Muscle of leg (tissue), 11 donors: Measurements from ENCODE around the gene GALNT17. TPM values are rescaled to one million over a fixed set of nuclear protein-coding genes. Genes with fewer than 3 reads are reported as not detected.
A peak's percentile ranks its signal among the peaks of the same experiment; 100 is the strongest.

ENCODE experiments used
- DNase-seq: peaks from one replicate; pipeline ENCODE4 v3.0.0; 2013
- H3K27ac ChIP-seq: one replicate; pipeline ENCODE4 v1.5.1; 2013; ENCODE audit warnings: mild to moderate bottlenecking, low read length, control low read depth
- H3K27me3 ChIP-seq: one replicate; pipeline ENCODE4 v1.6.1; 2013; ENCODE audit warnings: low read length; ENCODE audit not compliant: control insufficient read depth, insufficient read depth
- H3K36me3 ChIP-seq: one replicate; pipeline ENCODE4 v1.6.1; 2013; ENCODE audit warnings: low read length; ENCODE audit not compliant: control insufficient read depth, insufficient read depth
- H3K4me1 ChIP-seq: one replicate; pipeline ENCODE4 v1.6.1; 2013; ENCODE audit warnings: low read length; ENCODE audit not compliant: control insufficient read depth, insufficient read depth
- H3K4me3 ChIP-seq: one replicate; pipeline ENCODE4 v1.5.1; 2013; ENCODE audit warnings: low read length, control low read depth
- H3K9me3 ChIP-seq: replicated peaks from 2 replicates; pipeline ENCODE4 v1.6.1; 2013; ENCODE audit warnings: low read depth, low read length; ENCODE audit not compliant: control insufficient read depth
- WGBS: methylation state at CpG from one replicate; pipeline ENCODE4 v1.1.5; 2013; ENCODE audit warnings: missing lambda C conversion rate; ENCODE audit not compliant: insufficient coverage; 5-methylcytosine and 5-hydroxymethylcytosine counted together
- polyA plus RNA-seq, 8 donors: library from polyadenylated mRNA; unstranded; fragments of 120-200 nt; gene quantifications; one replicate each; pipeline versions ENCODE4 v1.2.1 to v1.2.3, GENCODE V29; 2013; ENCODE audit warnings: inconsistent platforms in 1 of 8, low replicate concordance in 1 of 8; ENCODE audit not compliant: insufficient read length in 8 of 8, insufficient read depth in 1 of 8
- total RNA-seq: library from RNA; stranded (reverse); fragments of 120-200 nt; gene quantifications from one replicate; pipeline ENCODE4 v1.2.4, GENCODE V29; 2013

GALNT17 gene
- total and polyA plus RNA-seq, 9 donors = 22.5 to 40.0 (median 29.5) TPM

DNA sequence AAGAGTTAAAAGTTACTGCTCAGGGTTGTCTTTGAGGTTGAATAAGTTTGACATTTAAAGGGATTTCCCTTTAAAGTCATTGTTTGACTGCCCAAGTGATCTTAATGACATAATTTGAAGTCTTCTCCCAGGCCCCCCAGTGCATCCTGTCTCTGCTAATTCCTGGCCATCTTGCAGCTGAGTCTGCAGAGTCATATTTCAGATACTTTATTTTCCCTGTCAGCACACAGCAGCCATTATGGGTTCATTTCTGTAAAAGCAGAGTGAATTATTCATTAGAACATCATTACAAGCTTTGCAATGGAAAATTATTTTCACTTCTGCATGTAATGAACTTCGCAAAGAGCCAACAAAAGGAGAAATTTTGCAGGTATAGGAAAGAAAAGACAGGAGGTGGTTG, 536.6 kb downstream of the GALNT17 start:
- no peaks in the 10 kb centered on the region for H3K36me3 ChIP-seq
- no peaks in the 10 kb centered on the region for H3K27me3 ChIP-seq
- no peak overlapping the region for H3K27ac ChIP-seq
- WGBS = no CpG with 5 or more reads among the region's 1 CpG
- H3K4me3 ChIP-seq = no peak overlapping the region
- peaks cover under 1% of the 10 kb centered on the region for H3K9me3 ChIP-seq
- H3K4me1 ChIP-seq = no peaks in the 10 kb centered on the region
- DNase-seq = peak; percentile 31

DNA sequence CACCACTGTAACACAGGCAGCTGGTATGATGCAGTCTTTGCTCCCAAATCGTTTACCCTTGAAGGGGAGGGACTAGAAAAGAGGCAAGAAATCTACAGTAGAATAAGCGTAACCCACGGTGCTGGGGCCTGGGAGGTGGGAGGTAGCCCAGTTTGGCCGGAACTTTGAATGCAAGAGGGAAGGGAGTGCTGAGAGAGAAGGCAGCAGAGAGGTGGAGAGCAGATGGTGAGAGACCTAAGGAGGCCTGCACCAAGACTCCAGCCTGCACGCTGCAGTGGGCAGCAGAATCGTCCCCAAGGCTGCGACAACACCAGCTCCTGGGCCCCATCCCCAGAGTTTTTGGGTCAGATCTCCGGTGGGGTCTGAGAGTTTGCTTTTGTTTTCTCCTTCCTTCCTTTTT, 547.5 kb downstream of the GALNT17 start:
- no peak for DNase-seq
- Histone ChIP-seq H3K27me3 (peaks cover 2% of the 10 kb centered on the region), H3K27ac (no peak overlapping the region), H3K36me3 (peaks cover 5% of the 10 kb centered on the region), H3K4me1 (peaks cover 10% of the 10 kb centered on the region), H3K4me3 (no peak overlapping the region), H3K9me3 (no peaks in the 10 kb centered on the region)
- 42% methylated on average over 3 of the region's 8 CpGs for WGBS

DNA sequence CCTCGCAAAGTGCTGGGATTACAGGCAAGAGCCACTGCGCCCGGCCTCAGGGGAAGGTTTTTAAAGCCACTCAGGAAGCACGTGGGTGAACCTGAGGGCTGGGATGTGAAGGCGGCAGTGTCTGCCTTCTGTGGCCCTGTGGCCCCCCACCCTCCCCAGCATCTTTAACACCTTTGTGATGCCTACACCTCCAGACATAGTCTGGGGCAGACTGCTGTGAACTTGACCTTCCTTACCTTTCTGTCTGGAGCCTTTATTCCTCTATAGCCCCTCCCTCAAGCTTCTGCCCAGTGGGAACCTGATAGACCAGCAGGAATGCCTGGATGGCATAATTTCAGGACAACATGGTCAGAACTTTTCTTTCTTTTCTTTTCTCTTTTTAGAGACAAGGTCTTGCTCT, 550.2 kb downstream of the GALNT17 start:
- no peak for DNase-seq
- no peak overlapping the region for H3K4me3 ChIP-seq
- WGBS = 62% methylated on average over 3 of the region's 5 CpGs

DNA sequence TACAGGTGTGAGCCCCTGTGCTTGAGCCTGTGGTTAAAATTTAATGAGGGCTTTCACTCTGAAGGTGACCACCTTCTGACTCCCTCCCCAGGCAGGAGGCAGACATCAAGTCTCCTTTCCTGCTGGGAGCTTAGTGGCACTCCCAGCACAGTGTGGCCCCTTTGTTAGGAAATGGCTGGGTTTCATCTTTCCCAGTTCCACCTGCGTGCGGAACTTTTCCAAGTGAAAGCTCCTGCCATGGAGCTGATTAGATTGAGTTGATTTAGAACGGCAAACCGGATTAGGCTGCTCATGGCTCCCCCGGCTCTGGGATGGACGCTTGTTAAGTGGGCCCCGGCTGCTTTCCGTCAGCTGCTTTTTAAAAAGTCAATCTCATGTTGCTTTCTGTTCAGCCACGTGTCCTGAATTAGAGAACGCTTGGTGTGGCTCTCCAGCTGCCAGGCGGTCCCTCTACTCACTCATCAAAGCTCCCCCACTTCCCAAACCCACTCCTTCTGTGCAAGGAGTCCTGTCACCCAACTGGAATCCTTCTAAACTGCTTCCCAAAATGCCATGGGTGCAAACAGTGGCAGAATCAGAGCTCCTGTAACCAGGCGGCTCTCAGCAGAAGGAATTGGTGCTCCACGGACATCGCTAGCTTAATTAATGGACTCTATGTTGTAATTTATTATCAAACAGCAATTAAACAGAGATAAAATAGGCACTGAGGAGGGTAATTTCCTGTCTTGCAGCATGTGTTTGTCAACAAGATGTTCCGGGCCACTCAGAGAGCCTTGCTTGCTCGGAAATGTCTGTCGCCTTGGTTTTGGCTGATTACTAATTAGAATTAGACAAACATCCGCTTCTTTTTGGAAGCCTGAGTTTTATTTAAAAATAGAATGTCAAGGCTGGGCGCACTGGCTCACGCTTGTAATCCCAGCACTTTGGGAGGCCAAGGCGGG, 551.2 kb downstream of the GALNT17 start:
- Histone ChIP-seq H3K4me1 (peaks cover 10% of the 10 kb centered on the region), H3K27ac (peak overlapping the region; percentile 36), H3K36me3 (no peaks in the 10 kb centered on the region), H3K27me3 (peaks cover 2% of the 10 kb centered on the region), H3K9me3 (no peaks in the 10 kb centered on the region), H3K4me3 (no peak overlapping the region)
- DNase-seq = peak; percentile 53
- whole genome bisulfite sequencing = 40% methylated on average over 13 of the region's 21 CpGs

More for the DNA sequence above, 550.2 kb downstream of the GALNT17 start:
- Histone ChIP-seq H3K27ac (no peak overlapping the region), H3K9me3 (no peaks in the 10 kb centered on the region), H3K4me1 (peaks cover 10% of the 10 kb centered on the region), H3K36me3 (peaks cover 5% of the 10 kb centered on the region), H3K27me3 (peaks cover 2% of the 10 kb centered on the region)

DNA sequence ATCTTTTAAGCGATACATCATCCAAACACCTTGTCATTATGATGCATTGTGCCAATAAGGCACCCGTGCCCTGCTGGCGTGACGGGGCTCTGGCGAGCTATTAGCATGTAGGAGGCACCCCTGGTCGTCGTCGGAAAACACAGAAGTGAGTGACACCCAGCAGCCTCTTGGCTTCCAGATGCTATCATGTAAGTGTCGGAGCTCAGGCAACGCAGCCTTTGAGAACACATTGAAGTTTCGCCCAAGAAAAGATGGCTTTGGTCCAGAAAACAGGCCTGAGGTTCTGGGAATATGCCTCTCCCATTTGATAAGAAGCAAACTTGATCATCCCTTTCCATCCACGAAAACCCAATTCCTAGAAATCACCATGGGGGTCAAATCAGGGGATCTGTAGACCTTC, 555.3 kb downstream of the GALNT17 start:
- peaks cover 2% of the 10 kb centered on the region for H3K27me3 ChIP-seq
- no peak for DNase-seq
- H3K36me3 ChIP-seq = no peaks in the 10 kb centered on the region
- H3K4me1 ChIP-seq = peaks cover 10% of the 10 kb centered on the region
- 87% methylated on average over 10 of the region's 12 CpGs for WGBS
- H3K9me3 ChIP-seq = no peaks in the 10 kb centered on the region
- no peak overlapping the region for H3K4me3 ChIP-seq
- H3K27ac ChIP-seq = no peak overlapping the region

DNA sequence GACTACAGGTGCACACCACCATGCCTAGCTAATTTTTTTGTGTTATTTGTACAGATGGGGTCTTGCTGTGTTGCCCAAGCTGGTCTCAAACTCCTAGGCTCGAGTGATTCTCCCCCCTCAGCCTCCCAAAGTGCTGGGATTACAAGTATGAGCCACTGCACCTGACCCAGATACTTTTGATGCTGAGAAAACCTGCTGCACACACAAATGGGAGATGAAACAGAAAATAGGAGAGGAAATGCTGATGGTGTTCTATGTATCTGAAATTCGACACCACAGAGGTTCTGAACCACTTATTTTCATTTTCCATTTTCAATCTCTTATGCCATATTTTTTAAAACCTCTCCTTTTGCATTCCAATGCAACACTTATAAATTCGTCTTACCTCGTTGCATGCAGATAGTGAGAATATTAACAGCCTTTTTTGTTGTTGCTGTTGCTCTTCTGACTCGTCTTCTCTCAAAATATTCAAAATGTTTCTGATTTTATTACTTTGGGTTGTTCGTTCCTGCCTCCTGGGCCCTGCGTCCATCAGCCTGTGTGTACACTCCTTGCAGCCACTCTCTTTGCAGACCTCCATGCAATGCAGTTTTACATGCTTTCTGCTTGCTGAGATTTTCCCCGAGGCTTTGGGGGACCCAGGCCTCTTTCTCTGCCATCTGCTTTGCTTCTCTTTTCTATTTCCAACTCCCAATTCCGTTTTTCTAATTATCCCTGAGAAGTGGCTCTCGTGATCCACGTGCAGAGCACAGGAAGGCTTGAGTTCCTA, 556.1 kb downstream of the GALNT17 start:
- no peaks in the 10 kb centered on the region for H3K9me3 ChIP-seq
- H3K27ac ChIP-seq = no peak overlapping the region
- WGBS = 30% methylated on average over 4 of the region's 11 CpGs
- H3K36me3 ChIP-seq = no peaks in the 10 kb centered on the region
- no peak for DNase-seq
- peaks cover 6% of the 10 kb centered on the region for H3K4me1 ChIP-seq
- H3K27me3 ChIP-seq = peaks cover 2% of the 10 kb centered on the region
- no peak overlapping the region for H3K4me3 ChIP-seq

DNA sequence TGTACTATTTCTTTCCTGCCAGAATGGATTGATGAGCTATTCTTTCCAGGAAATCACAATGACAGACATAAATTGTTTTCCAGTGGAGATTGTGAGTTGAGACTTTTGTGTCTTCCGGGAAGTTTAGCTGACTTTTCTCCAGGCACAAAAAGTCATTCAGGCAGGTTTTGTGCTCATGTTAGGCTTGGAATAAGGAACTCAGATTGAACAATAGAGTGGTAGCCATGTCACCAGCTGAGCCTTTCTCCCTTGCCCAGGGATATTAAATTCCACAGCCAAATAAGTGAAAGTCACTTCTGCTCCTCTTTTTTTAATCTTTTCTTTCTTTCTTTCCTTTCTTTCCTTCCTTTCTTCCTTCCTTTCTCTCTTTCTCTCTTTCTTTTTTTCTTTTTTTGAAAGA, 559.6 kb downstream of the GALNT17 start:
- Histone ChIP-seq H3K36me3 (no peaks in the 10 kb centered on the region), H3K27me3 (no peaks in the 10 kb centered on the region), H3K27ac (no peak overlapping the region), H3K4me3 (no peak overlapping the region), H3K9me3 (no peaks in the 10 kb centered on the region), H3K4me1 (peaks cover 8% of the 10 kb centered on the region)
- no peak for DNase-seq
- no CpG with 5 or more reads among the region's 1 CpG for WGBS

DNA sequence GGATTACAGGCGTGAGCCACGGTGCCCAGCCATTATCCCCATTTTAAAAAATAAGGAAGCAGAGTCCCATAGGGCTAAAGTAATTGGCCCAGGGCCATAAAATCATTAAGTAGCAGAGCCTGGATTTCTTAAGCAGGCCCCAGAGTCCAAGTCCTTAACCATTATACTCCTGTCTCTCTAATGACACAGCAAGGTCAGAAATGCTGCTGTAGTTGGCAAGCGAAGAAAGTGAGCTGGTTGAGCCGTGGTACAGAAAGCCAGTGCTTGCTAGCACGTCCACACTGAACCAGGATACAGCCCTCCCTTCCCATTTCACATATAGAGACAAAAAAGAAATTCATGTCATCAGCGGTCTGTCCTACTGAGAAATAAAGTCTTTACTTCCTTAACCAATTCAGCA, 562.7 kb downstream of the GALNT17 start:
- WGBS = 21% methylated on average over 2 of the region's 6 CpGs
- H3K36me3 ChIP-seq = no peaks in the 10 kb centered on the region

DNA sequence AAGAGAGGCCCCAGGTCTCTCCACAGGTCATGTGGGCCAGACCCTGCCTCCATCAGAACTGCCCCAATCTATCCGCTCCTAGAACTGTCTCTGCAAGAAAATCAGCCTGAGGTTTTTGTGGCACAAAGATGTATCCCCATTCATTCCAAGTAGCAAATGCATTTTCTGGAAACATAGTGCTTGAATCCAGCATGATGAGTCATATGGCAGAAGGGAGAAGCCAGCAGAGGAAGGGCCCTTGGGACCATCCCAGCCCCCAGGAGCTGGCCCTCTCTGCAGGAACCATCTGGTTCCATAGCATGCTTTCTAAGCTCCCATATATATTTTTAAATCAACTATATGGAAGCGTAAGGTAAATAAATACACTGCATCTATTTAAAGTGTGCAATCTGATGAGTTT, 563.2 kb downstream of the GALNT17 start:
- DNase-seq = peak; percentile 81

More for the DNA sequence above, 562.7 kb downstream of the GALNT17 start:
- Histone ChIP-seq H3K27me3 (no peaks in the 10 kb centered on the region), H3K27ac (peak overlapping the region; percentile 13), H3K9me3 (no peaks in the 10 kb centered on the region), H3K4me3 (no peak overlapping the region), H3K4me1 (peaks cover 8% of the 10 kb centered on the region)
- no peak for DNase-seq

DNA sequence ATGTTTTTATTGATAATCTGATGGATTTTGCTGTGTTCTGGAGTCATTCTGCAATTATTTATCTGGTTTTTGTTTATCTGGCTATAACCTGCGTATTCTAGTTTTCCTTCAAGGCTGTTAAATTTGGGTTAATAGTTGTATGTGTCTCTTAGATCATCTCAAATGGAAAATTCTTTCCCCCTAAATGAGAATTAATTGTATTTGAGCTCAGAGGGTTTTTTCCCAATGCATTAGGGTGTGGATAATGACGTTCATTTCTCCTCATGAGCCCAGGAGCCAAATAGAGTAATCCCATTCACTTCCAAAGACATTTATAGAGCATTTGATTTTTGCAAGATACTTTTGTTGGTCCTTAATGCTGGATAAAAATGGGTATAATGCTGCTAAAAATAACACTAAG, 564.6 kb downstream of the GALNT17 start:
- Histone ChIP-seq H3K4me3 (no peak overlapping the region), H3K9me3 (no peaks in the 10 kb centered on the region), H3K4me1 (peaks cover 8% of the 10 kb centered on the region), H3K36me3 (no peaks in the 10 kb centered on the region), H3K27me3 (no peaks in the 10 kb centered on the region), H3K27ac (no peak overlapping the region)
- no CpG with 5 or more reads among the region's 2 CpGs for WGBS
- no peak for DNase-seq

More for the DNA sequence above, 563.2 kb downstream of the GALNT17 start:
- Histone ChIP-seq H3K27ac (peak overlapping the region; percentile 13), H3K4me3 (no peak overlapping the region), H3K27me3 (no peaks in the 10 kb centered on the region), H3K9me3 (no peaks in the 10 kb centered on the region), H3K36me3 (no peaks in the 10 kb centered on the region), H3K4me1 (peaks cover 8% of the 10 kb centered on the region)
- no CpG with 5 or more reads among the region's 2 CpGs for WGBS
